ENCODE results near the gene SORCS1. TPM values are rescaled to one million over a fixed set of nuclear protein-coding genes. Genes with fewer than 3 reads are reported as not detected.

SORCS1 gene
- polyA plus RNA-seq, 1 donor: 6.5 TPM

DNA sequence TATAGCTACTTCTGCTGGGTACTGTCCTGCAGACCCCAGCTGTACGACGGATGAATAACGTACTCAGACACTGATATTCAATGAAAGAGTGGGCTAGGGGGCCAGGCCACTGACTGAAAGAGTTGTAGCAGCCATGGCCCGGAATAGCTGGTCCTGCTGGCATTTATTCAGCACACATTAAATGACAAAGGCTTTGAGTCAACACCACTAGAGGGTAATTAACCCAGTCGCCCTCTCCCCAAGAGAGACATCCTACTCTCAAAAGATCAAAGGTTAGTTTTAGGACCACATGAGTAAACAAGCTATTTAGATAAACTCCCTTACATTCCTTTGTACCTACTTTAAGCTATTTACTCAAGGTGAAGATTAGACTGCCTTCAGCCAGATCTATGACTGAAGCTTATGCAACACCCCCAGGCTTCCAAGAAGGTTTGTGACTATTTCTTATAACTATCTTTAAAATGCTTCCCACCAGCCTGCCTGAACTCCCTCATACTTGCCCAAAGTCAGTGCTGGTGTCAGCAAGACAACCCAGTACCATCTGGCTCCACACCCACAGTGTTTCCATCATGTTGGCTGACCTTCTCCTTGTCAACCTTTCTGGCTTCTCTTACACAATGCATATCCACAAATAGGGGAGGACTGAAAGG, 629.1 kb downstream of the SORCS1 start:
- H3K36me3 ChIP-seq (ENCODE audit: control insufficient read depth, insufficient read depth, low read length): no peaks in the 10 kb centered on the region
- H3K4me3 ChIP-seq (ENCODE audit: low read length): no peak overlapping the region
- no peaks in the 10 kb centered on the region for H3K9me3 ChIP-seq (ENCODE audit: control insufficient read depth, low read depth, low read length)
- no peak overlapping the region for H3K27ac ChIP-seq (ENCODE audit: low read length)
- no peak for DNase-seq
- no peaks in the 10 kb centered on the region for H3K4me1 ChIP-seq (ENCODE audit: control insufficient read depth, insufficient read depth, low read length)
- no CpG with 5 or more reads among the region's 5 CpGs for WGBS (ENCODE audit: insufficient coverage, low lambda C conversion rate)
- H3K27me3 ChIP-seq (ENCODE audit: control insufficient read depth, insufficient read depth, low read length): no peaks in the 10 kb centered on the region

DNA sequence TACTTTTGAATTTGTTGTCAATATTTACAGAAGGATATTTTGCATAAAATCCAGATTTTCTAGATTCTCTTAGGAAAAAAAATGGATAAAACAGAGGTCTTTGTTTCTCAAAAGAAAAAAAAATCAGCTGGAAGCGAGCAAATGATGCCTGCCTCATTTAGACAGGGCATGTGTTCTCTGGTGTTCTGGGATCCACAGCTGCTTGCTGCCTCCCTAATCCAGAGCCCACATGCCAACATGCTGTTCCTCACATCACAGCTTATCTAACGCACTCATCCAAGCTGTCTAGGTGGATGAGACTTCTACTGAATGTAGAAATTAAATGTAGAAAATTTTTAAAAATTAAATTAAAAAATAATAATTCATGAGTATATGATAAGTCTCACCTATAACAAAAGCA, 630.1 kb downstream of the SORCS1 start:
- no peak for DNase-seq
- H3K27ac ChIP-seq (ENCODE audit: low read length): no peak overlapping the region
- H3K36me3 ChIP-seq (ENCODE audit: control insufficient read depth, insufficient read depth, low read length): no peaks in the 10 kb centered on the region
- no peaks in the 10 kb centered on the region for H3K27me3 ChIP-seq (ENCODE audit: control insufficient read depth, insufficient read depth, low read length)
- 86% methylated on average over 2 of the region's 2 CpGs for WGBS (ENCODE audit: insufficient coverage, low lambda C conversion rate)
- H3K9me3 ChIP-seq (ENCODE audit: control insufficient read depth, low read depth, low read length): no peaks in the 10 kb centered on the region
- no peaks in the 10 kb centered on the region for H3K4me1 ChIP-seq (ENCODE audit: control insufficient read depth, insufficient read depth, low read length)
- H3K4me3 ChIP-seq (ENCODE audit: low read length): no peak overlapping the region

DNA sequence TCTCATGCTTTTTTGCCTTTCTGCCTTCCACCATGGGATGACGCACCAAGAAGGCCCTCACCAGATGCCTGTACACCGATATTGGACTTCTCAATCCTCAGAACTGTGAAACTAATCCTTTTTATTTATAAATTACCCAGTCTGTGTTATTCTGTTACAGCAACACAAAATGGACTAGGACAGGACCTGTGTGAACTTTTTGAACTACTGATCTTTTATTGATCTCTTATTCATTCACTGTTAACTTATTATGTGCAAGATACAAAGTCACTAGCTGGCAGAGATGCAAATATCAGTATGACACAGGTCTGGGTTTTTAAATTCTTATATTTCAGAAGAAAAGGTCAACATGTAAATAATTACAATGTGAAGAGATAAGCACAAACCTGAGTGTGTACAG, 635.8 kb downstream of the SORCS1 start:
- Histone ChIP-seq H3K27me3 (ENCODE audit: control insufficient read depth, insufficient read depth, low read length) (no peaks in the 10 kb centered on the region), H3K9me3 (ENCODE audit: control insufficient read depth, low read depth, low read length) (no peaks in the 10 kb centered on the region), H3K36me3 (ENCODE audit: control insufficient read depth, insufficient read depth, low read length) (no peaks in the 10 kb centered on the region), H3K4me1 (ENCODE audit: control insufficient read depth, insufficient read depth, low read length) (no peaks in the 10 kb centered on the region), H3K27ac (ENCODE audit: low read length) (no peak overlapping the region), H3K4me3 (ENCODE audit: low read length) (no peak overlapping the region)
- WGBS (ENCODE audit: insufficient coverage, low lambda C conversion rate): 80% methylated on average over 1 of the region's 2 CpGs
- DNase-seq: no peak

DNA sequence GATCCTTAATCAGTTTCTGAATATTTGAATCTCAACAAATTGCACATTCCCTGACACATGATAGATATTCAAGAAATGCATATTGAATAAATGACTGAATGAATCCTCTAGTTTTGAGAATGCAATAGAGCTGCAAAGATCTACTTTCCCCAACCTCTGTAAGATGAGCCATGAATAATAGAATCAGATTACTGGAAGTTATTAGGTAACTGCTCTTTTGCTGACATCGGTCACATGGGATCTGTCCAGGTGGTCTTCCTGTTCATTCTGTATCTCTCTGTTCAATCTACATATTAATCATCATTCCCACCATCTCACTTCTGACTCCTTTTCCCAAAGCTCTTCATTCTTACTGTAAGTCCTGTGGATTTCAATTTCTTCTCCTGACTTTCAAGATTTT, 638.7 kb downstream of the SORCS1 start:
- H3K9me3 ChIP-seq (ENCODE audit: control insufficient read depth, low read depth, low read length): no peaks in the 10 kb centered on the region
- DNase-seq: no peak
- H3K4me3 ChIP-seq (ENCODE audit: low read length): no peak overlapping the region
- no CpG with 5 or more reads among the region's 1 CpG for WGBS (ENCODE audit: insufficient coverage, low lambda C conversion rate)
- H3K27ac ChIP-seq (ENCODE audit: low read length): no peak overlapping the region
- no peaks in the 10 kb centered on the region for H3K4me1 ChIP-seq (ENCODE audit: control insufficient read depth, insufficient read depth, low read length)
- no peaks in the 10 kb centered on the region for H3K27me3 ChIP-seq (ENCODE audit: control insufficient read depth, insufficient read depth, low read length)
- H3K36me3 ChIP-seq (ENCODE audit: control insufficient read depth, insufficient read depth, low read length): no peaks in the 10 kb centered on the region
